Fibroblast of villous mesenchyme (primary cell): ENCODE results near the gene ARFGEF3. TPM values are rescaled to one million over a fixed set of nuclear protein-coding genes. Genes with fewer than 3 reads are reported as not detected.

ENCODE experiments used
- DNase-seq: peaks from one replicate; pipeline ENCODE4 v3.0.0-alpha.2; 2010; ENCODE audit warnings: low read depth
- H3K4me3 ChIP-seq: 2 replicates; pipeline ENCODE4 v1.5.1; 2011; ENCODE audit warnings: low read depth, mild to moderate bottlenecking, low read length
- CTCF ChIP-seq: IDR thresholded peaks from 2 replicates; pipeline ENCODE4 v1.5.1; 2012; ENCODE audit warnings: low read depth, mild to moderate bottlenecking, low read length; ENCODE audit not compliant: insufficient read depth
- total RNA-seq: library from RNA; depleted of rRNA; stranded (reverse); fragments of >200 nt; gene quantifications from 2 replicates; pipeline ENCODE4 v1.2.3, GENCODE V29; 2012

Gene ARFGEF3
- total RNA-seq, 1 donor, result under 0.01 TPM

DNA sequence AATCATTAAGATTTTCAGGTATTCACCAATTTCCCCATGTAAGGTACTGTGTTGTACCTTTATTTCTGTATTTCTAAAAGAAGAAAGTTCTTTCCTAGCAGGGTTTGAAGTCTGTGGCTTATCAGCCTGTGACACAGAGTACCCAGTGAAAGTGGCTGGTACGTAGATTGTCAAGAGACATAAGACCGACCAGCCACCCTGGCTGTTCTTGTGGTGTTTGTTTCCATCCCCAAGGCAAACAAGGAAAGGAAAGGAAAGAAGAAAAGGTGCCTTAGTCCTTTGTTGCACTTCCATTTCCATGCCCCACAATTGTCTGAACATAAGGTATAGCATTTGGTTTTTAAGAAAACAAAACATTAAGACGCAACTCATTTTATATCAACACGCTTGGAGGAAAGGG, 175.3 kb downstream of the ARFGEF3 start:
- TF ChIP-seq CTCF, result no peak
- no peak for DNase-seq

DNA sequence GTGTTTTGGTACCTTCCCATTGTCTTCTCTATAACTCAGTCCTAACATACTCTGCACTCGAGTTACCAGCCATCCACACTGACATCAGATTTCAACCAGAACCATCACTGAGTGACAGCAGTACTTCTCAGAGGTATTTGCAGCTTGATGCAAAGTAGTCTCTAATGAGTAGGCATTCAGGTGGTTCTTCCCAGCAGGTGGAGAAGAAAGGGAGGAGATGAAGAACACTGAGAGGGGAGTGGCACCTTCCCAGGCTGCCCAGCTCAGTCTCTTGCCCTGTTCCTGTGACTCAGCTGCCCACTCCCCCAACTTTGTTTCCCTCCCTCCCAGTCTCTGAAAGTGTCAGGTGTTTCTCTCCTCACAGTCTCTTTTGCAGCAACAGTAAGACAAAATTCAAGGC, 177.3 kb downstream of the ARFGEF3 start:
- no peak overlapping the region for H3K4me3 ChIP-seq
- TF ChIP-seq CTCF, result no peak
- no peak for DNase-seq

More for the DNA sequence above, 175.3 kb downstream of the ARFGEF3 start:
- H3K4me3 ChIP-seq, result no peak overlapping the region

DNA sequence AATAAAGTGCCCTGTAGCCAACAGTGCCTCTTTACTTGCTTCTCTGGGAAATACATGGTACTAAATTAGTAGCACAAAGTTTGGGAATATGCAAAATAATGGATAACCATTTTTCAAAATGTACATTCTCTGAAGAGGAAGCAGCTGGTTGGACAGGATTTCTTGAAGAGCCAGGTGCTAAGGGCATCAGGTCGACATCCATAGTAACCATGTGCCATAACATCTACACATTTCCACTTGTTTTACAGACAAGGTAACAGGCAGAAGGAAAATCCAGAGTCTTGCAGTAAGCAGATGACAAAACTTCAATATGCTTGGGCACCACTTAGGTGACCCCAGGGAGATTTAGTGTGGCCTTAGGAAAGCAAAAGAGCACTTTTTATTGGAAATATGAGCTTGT, 179.4 kb downstream of the ARFGEF3 start:
- TF ChIP-seq CTCF, result no peak
- no peak overlapping the region for H3K4me3 ChIP-seq
- no peak for DNase-seq

GRCh38 chr6:138343112-138343511, 181.4 kb downstream of the ARFGEF3 start:
- no peak for DNase-seq
- H3K4me3 ChIP-seq, result no peak overlapping the region
- no peak for TF ChIP-seq CTCF

GRCh38 chr6:138345565-138346285, 184.0 kb downstream of the ARFGEF3 start:
- no peak overlapping the region for H3K4me3 ChIP-seq
- TF ChIP-seq CTCF, result no peak
- no peak for DNase-seq

DNA sequence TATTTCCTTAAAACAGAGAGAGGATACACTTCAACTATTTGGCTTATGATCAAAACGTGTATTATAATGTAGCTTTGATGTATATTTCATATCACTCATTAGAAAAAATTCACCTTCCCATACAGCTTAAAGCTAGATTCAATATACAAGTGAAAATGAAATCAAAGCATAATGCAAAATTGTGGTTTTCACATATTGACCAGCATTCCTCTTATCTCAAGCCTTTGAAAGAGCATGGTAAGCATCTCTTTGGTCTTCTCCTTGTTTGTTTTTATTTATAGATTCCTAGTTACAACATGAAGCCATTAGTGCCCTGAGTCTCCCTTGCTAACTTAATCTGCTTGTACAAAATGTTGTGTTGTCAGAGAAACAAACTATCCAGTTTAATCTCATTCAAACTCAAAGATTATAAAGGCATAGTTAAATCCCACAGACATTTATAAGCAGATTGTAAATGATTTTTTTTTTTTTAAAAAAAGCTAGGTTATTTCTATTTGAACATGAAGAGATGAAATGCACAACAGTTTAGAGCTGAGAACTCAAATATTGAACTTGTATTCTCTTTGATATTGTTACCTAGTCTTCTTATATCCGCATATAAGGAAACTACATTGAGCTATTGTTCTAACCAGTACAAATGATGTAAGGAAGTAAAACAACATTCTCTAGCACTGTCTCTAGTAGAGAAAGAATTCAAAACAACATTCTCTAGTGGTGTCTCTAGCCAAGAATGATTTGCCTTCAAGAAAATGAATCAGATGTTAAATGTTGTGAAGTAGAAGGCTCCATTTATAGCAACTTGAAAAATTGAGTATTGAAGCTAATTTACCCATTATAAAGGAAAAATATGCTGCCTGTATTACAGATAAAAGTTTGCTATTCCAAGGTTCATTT, 184.8 kb downstream of the ARFGEF3 start:
- no peak for TF ChIP-seq CTCF
- DNase-seq, result peak; percentile 34

More for the DNA sequence above, 184.8 kb downstream of the ARFGEF3 start:
- H3K4me3 ChIP-seq, result no peak overlapping the region
